ACC112 (cell line): ENCODE measurements around the gene DPH3.
A peak's percentile ranks its signal among the peaks of the same experiment; 100 is the strongest.
"Not testable (repeated sequence)": the region's sequence is repeated elsewhere in the genome, so short reads cannot be mapped to it uniquely, and the experiment has no call there.

ENCODE experiments used
- H2AFZ ChIP-seq: fragments of 200-600 bp; sonication (generic); one replicate; pipeline ENCODE4 v1.6.0; 2017; ENCODE audit warnings: antibody characterized with exemption, low read length; ENCODE audit not compliant: unreplicated experiment
- H3K27ac ChIP-seq: fragments of 200-600 bp; sonication (generic); 2 replicates; pipeline ENCODE4 v1.5.1; 2014; ENCODE audit warnings: low read depth, mild to moderate bottlenecking, antibody characterized with exemption, low read length, moderate library complexity
- H3K27me3 ChIP-seq: fragments of 200-600 bp; sonication (generic); 2 replicates; pipeline ENCODE4 v1.6.1; 2014; ENCODE audit warnings: mild to moderate bottlenecking, antibody characterized with exemption, low read length, moderate library complexity, mixed read lengths; ENCODE audit not compliant: insufficient read depth
- H3K36me3 ChIP-seq: fragments of 200-600 bp; sonication (generic); 2 replicates; pipeline ENCODE4 v1.6.1; 2016; ENCODE audit warnings: mild to moderate bottlenecking, antibody characterized with exemption, low read length, moderate library complexity, mixed read lengths; ENCODE audit not compliant: insufficient read depth
- H3K4me1 ChIP-seq: fragments of 200-600 bp; sonication (generic); one replicate; pipeline ENCODE4 v1.6.1; 2016; ENCODE audit warnings: low read length, mixed read lengths; ENCODE audit not compliant: insufficient read depth, unreplicated experiment, control insufficient read depth
- H3K4me3 ChIP-seq: fragments of 200-600 bp; sonication (generic); 2 replicates; pipeline ENCODE4 v1.5.1; 2014; ENCODE audit warnings: mild to moderate bottlenecking, low read depth, low read length
- H3K79me2 ChIP-seq: fragments of 200-600 bp; sonication (generic); one replicate; pipeline ENCODE4 v1.6.0; 2016; ENCODE audit warnings: low read length; ENCODE audit not compliant: control insufficient read depth, unreplicated experiment, insufficient read depth

DPH3 gene

GRCh38 chr3:16264708-16265454 lies at the start of gene DPH3, which contains the start of gene OXNAD1:
DPH3 (minus strand) TSS chr3:16264943; CDS start chr3:16264876, 67 bp downstream.
OXNAD1 (plus strand) TSS chr3:16265212; CDS start chr3:16270953, 5,741 bp downstream.
- Histone ChIP-seq H3K4me1 (peaks cover 29% of the 10 kb centered on the region), H2AFZ (peak within 1 kb of the TSS; percentile 94), H3K79me2 (peaks cover 66% of the 10 kb centered on the region), H3K4me3 (peak within 1 kb of the TSS; percentile 100), H3K36me3 (peaks cover 6% of the 10 kb centered on the region), H3K27ac (peak within 1 kb of the TSS; percentile 85), H3K27me3 (no peaks in the 10 kb centered on the region)

DNA sequence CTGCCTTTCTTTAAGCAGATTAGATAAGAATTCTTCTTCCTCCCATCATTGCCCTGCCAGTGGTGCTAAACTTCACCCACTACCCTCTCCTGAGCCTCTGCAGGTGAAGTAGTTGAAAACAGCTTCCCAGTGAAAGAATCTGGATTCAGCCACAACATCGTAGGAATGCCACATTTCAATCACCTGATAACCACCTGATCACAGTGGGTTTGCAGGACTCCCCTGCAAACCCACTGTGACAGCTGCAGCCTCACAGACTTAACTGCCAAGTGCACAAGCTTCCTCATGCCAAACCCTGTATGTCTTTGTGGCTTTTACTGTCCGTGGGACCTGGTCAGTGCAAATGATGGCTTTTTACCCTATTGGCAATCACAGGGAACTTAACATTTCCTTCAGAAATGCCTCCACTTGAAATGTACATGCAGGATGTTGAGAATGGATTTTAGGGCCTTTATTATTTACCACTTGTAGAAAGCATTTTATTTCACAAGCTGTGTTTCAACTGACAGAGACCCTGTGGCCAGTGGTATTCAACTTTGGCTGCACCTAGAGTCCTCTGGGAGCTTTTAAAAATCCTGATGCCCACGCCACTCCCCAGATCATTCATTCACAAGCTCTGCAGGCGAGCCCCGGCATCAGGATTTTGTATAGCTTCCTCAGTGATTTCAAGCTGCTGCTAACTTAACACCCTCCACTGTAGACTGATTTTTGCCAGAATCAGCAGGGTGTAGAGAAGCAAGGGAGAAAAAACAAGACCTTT lies 49.3 kb upstream of the DPH3 start:
- H3K36me3 ChIP-seq: peaks cover 6% of the 10 kb centered on the region
- peaks cover 10% of the 10 kb centered on the region for H3K4me1 ChIP-seq
- no peaks in the 10 kb centered on the region for H3K27me3 ChIP-seq
- H3K27ac ChIP-seq: no peak overlapping the region
- H2AFZ ChIP-seq: no peak overlapping the region
- no peaks in the 10 kb centered on the region for H3K79me2 ChIP-seq
- H3K4me3 ChIP-seq: no peak overlapping the region

DNA sequence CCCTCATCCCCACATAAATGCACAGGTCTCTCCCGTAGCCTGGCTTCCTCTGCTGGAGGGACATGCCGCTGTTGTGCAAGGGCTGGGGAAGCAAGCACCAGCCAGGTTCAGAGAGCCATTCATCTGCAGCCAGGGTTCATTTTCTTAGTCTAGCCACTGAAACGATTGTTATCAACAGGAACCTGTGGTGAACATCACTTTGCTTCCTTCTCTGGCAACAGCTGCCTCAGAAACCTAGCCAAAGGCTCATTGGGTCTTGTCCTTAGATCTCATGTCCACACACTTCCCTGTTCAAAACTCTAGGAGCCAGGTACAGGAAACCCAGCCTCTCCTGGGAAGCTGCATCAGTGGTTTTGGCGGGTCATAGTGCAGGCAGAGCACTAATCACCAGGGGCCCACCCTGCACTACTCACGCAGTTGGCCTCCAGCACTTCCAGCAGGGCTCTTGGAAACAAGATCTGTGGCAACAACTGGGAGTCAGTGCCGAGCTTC lies 47.3 kb upstream of the DPH3 start:
- no peak overlapping the region for H3K4me3 ChIP-seq
- peaks cover 10% of the 10 kb centered on the region for H3K4me1 ChIP-seq
- no peak overlapping the region for H3K27ac ChIP-seq
- H2AFZ ChIP-seq: no peak overlapping the region
- H3K79me2 ChIP-seq: no peaks in the 10 kb centered on the region
- H3K36me3 ChIP-seq: peaks cover 6% of the 10 kb centered on the region
- H3K27me3 ChIP-seq: no peaks in the 10 kb centered on the region

DNA sequence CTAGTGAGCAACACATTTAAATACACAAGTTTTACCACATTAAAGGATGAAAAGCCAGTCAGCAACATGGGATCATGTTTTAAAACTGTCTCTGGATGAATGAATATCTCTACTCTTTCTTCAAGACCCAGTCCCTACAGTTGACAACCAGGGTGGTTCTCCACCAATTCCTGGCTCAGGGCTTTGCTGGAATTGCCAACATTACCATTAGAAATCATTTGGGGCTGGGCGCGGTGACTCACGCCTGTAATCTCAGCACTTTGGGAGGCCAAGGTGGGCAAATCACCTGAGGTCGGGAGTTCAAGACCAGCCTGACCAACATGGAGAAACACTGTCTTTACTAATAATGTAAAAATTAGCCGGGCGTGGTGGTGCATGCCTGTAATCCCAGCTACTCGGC lies 45.7 kb upstream of the DPH3 start:
- H3K27me3 ChIP-seq, H3K4me3 ChIP-seq, H2AFZ ChIP-seq, H3K36me3 ChIP-seq, H3K27ac ChIP-seq, H3K79me2 ChIP-seq: not testable (repeated sequence)
- peaks cover 10% of the 10 kb centered on the region for H3K4me1 ChIP-seq

DNA sequence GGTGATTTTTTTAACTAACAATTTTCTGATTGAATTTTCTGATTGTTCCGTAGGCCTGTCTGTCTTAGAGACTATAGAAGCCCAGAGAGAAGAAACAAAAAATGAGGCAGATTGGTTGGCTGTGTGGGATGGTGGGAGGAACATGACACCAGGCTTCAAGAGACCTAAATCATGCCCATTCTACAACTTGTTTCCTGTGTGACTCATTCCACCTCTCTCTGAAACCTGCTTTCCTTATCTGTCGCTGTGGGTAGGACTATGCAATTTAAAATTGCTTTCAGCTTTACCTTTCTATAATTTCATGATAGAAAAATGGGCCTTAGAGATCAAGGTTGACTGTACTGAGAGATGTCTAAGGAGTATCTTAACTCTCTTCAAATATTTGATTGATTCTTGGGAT lies 44.8 kb upstream of the DPH3 start:
- Histone ChIP-seq H3K79me2 (no peaks in the 10 kb centered on the region), H3K4me3 (no peak overlapping the region), H3K27ac (0 out of 2 replicates have a peak overlapping the region, but pooled peaks have one; percentile 3), H3K4me1 (peaks cover 10% of the 10 kb centered on the region), H2AFZ (no peak overlapping the region), H3K36me3 (no peaks in the 10 kb centered on the region), H3K27me3 (no peaks in the 10 kb centered on the region)

- Histone ChIP-seq H3K27me3 (no peaks in the 10 kb centered on the region), H3K79me2 (no peaks in the 10 kb centered on the region), H3K36me3 (no peaks in the 10 kb centered on the region), H3K27ac (no peak overlapping the region), H2AFZ (no peak overlapping the region), H3K4me1 (peaks cover 10% of the 10 kb centered on the region), H3K4me3 (no peak overlapping the region)
Observed at GRCh38 chr3:16308727-16309126, 44.0 kb upstream of the DPH3 start.

GRCh38 chr3:16307832-16308531 lies 43.2 kb upstream of the DPH3 start:
- H3K79me2 ChIP-seq: no peaks in the 10 kb centered on the region
- no peak overlapping the region for H3K4me3 ChIP-seq
- no peak overlapping the region for H2AFZ ChIP-seq
- no peak overlapping the region for H3K27ac ChIP-seq
- no peaks in the 10 kb centered on the region for H3K27me3 ChIP-seq
- no peaks in the 10 kb centered on the region for H3K36me3 ChIP-seq
- H3K4me1 ChIP-seq: peaks cover 10% of the 10 kb centered on the region

GRCh38 chr3:16305111-16305541 lies 40.4 kb upstream of the DPH3 start:
- peaks cover 7% of the 10 kb centered on the region for H3K4me1 ChIP-seq
- H3K79me2 ChIP-seq: no peaks in the 10 kb centered on the region
- H3K27me3 ChIP-seq: no peaks in the 10 kb centered on the region
- no peaks in the 10 kb centered on the region for H3K36me3 ChIP-seq
- H3K4me3 ChIP-seq: no peak overlapping the region
- H2AFZ ChIP-seq: no peak overlapping the region
- no peak overlapping the region for H3K27ac ChIP-seq

GRCh38 chr3:16304061-16305010 lies 39.6 kb upstream of the DPH3 start:
- no peaks in the 10 kb centered on the region for H3K79me2 ChIP-seq
- no peaks in the 10 kb centered on the region for H3K4me1 ChIP-seq
- H2AFZ ChIP-seq: no peak overlapping the region
- H3K36me3 ChIP-seq: no peaks in the 10 kb centered on the region
- no peak overlapping the region for H3K27ac ChIP-seq
- H3K4me3 ChIP-seq: no peak overlapping the region
- H3K27me3 ChIP-seq: no peaks in the 10 kb centered on the region
